Prostate gland (tissue), 2 donors: ENCODE results near the gene GIT2.

Experiments used
- CTCF ChIP-seq, 4 experiments: fragments of 200-600 bp in 2 of 4; fragments of 450-650 bp in 2 of 4; sonication (generic) in 2 of 4; IDR thresholded peaks; 1 replicate in 3 of 4; 2 replicates in 1 of 4; pipeline ENCODE4 v1.5.1; 2016 to 2019; ENCODE audit warnings: antibody characterized with exemption in 4 of 4, mild to moderate bottlenecking in 2 of 4, moderate library complexity in 2 of 4
- POLR2A ChIP-seq: fragments of 450-650 bp; IDR thresholded peaks from one replicate; pipeline ENCODE4 v1.6.1; 2016; ENCODE audit warnings: antibody characterized with exemption, mild to moderate bottlenecking
- POLR2AphosphoS5 ChIP-seq: sonication (generic); formaldehyde crosslinking; IDR thresholded peaks from one replicate; pipeline ENCODE4 v1.6.1; 2017; ENCODE audit warnings: antibody characterized with exemption

- no peak for TF ChIP-seq CTCF (IDR thresholded peaks at IDR 0.05)
- no peak for TF ChIP-seq POLR2AphosphoS5
- TF ChIP-seq POLR2A = no peak
Measured at GRCh38 chr12:109888179-109889020, 107.8 kb downstream of the GIT2 start.
